HAP-1 (cell line): ENCODE measurements around the gene ASB2.

Experiments used
- DNase-seq, 2 experiments: peaks; one replicate each; pipeline ENCODE4 v3.0.0-alpha.2; 2016 to 2020; ENCODE audit warnings: low spot score in 2 of 2
- H3K27me3 ChIP-seq: fragments of 250-450 bp; sonication (Bioruptor Pico); 2 replicates; pipeline ENCODE4 v1.5.1; 2020; ENCODE audit warnings: low read depth, mild to moderate bottlenecking, moderate library complexity
- H3K36me3 ChIP-seq: fragments of 250-450 bp; sonication (Bioruptor Pico); replicated peaks from 2 replicates; pipeline ENCODE4 v1.5.1; 2020; ENCODE audit warnings: mild to moderate bottlenecking
- H3K4me1 ChIP-seq: fragments of 250-450 bp; sonication (Bioruptor Pico); 2 replicates; pipeline ENCODE4 v1.5.1; 2020; ENCODE audit warnings: mild to moderate bottlenecking
- H3K4me3 ChIP-seq: fragments of 250-450 bp; sonication (Bioruptor Pico); 2 replicates; pipeline ENCODE4 v1.5.1; 2020; ENCODE audit warnings: mild to moderate bottlenecking, moderate library complexity
- H3K9me3 ChIP-seq: fragments of 250-450 bp; sonication (Bioruptor Pico); 2 replicates; pipeline ENCODE4 v1.5.1; 2020; ENCODE audit warnings: mild to moderate bottlenecking, moderate library complexity
- in situ Hi-C: fragments of 300-500 bp; cut with MboI; formaldehyde crosslinking; loops from 3 replicates; pipeline ENCODE4 v1.14.3; 2020; ENCODE audit warnings: low sequenced_read_pairs, inconsistent platforms, mixed read lengths

Gene ASB2

DNA sequence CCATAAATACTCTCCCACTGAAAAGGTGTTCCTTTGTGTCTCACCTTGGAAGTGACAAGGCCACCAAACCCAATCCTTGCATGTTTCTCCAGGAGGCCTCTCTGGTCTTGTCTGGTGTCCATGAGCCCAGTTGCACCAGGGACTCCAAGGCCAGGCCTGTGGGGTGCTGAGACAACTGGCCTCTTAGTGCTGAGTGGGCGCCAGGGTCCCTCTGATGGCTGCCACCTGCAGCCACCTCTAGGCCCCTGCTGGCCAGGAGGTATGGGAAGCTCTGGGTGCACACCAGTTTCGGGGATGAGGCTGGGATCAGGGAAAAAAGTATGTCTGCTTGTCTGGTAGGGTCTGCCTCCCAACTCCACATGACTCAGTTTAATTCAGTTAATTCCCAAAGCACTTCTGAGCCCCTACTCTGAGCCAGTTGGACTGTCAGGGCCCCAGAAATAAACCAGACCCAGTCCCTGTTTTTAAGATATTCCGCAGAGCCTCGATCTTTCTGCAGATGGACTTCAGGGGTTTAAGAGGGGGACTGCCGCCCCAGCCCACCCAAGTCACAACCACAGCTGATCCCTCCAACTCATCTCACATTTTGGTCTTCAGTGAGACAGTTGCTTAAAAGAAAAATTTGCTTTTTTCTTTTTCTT is 64.3 kb downstream of the ASB2 start:
- Histone ChIP-seq H3K4me3 (no peak overlapping the region), H3K36me3 (no peaks in the 10 kb centered on the region), H3K9me3 (no peaks in the 10 kb centered on the region), H3K4me1 (no peaks in the 10 kb centered on the region), H3K27me3 (no peaks in the 10 kb centered on the region)
- DNase-seq = no peak
- in situ Hi-C loops = no loop called here

- Histone ChIP-seq H3K9me3 (no peaks in the 10 kb centered on the region), H3K27me3 (no peaks in the 10 kb centered on the region), H3K4me3 (no peak overlapping the region), H3K4me1 (no peaks in the 10 kb centered on the region), H3K36me3 (no peaks in the 10 kb centered on the region)
- no peak for DNase-seq
- in situ Hi-C loops = loop anchor here (5.0 kb wide), 1 partner anchor 262 kb away; no protein-coding TSS in a partner anchor
Observed at GRCh38 chr14:93909429-93910128, 66.8 kb downstream of the ASB2 start.

- in situ Hi-C loops = loop anchor here (5.0 kb wide), 1 partner anchor 259 kb away; no protein-coding TSS in a partner anchor
- Histone ChIP-seq H3K4me3 (no peak overlapping the region), H3K4me1 (no peaks in the 10 kb centered on the region), H3K27me3 (no peaks in the 10 kb centered on the region), H3K9me3 (no peaks in the 10 kb centered on the region), H3K36me3 (no peaks in the 10 kb centered on the region)
- peak; percentile 70 to 86 for DNase-seq
Observed at GRCh38 chr14:93906341-93907329, 69.7 kb downstream of the ASB2 start.

DNA sequence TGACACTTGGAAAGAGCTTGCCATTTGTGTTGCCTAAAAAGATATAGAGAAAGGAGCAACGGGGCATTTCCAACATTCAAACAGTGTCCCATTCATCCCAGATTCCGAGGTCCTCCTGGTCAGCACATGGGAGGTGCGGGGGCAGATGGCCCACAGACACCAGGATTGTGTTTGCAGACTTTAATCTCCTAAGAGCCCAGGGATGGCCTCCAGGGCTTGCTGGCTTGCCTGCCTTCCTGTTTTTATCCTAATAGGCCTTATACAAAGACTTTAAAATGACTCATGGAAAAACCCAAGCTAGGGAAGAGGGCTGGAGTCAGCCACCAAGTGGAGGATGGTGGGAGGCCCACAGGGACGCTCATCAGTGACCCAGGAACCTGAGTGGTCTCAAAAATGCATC is 70.7 kb downstream of the ASB2 start:
- Histone ChIP-seq H3K4me3 (no peak overlapping the region), H3K4me1 (no peaks in the 10 kb centered on the region), H3K36me3 (no peaks in the 10 kb centered on the region), H3K27me3 (no peaks in the 10 kb centered on the region), H3K9me3 (no peaks in the 10 kb centered on the region)
- DNase-seq = no peak
- in situ Hi-C loops = loop anchor here (5.0 kb wide), 1 partner anchor 258 kb away; no protein-coding TSS in a partner anchor

DNA sequence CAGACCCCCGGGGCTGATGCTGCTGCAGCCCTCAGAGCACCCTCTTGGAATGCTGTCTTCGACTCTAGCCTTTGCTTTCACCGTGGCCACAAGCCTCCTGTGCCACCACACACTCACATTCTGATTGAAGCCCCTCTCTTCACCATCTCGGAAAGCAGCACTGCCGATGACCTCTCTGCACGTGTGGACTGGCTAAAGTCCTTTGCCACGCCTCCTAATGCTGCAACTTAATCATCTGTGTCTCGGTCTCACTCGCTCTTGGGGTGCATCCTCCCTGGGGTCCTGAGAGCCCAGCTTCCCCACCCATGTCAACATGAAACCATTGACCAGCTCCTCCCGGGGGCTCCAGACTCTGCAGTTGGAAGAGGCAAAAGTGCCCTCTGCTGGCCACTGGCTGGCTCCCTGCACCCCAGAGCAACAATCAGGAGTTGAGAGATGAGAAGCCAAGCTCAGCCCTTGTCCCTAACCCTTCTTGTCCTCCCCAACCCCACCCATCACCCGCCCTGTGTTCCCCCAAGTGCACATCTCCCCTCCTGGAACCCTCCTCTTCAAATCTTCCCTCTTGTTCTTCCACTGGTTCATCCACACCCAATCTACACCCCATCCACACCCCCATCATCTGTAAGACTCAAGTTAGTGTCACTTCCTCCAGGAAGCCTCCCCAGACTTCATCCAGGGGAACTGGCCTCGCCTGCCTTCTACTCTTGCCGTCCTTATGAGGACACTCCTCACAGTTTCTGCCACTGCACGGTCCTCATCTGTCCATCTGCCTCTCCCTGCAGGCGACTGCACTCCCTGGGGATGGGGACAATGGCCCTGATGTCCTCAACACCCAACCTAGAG is 72.8 kb downstream of the ASB2 start:
- no peaks in the 10 kb centered on the region for H3K4me1 ChIP-seq
- peak; percentile 18 to 68 for DNase-seq
- H3K36me3 ChIP-seq = no peaks in the 10 kb centered on the region
- in situ Hi-C loops = no loop called here
- no peaks in the 10 kb centered on the region for H3K9me3 ChIP-seq
- no peaks in the 10 kb centered on the region for H3K27me3 ChIP-seq
- H3K4me3 ChIP-seq = no peak overlapping the region

GRCh38 chr14:93902619-93903307 is 73.6 kb downstream of the ASB2 start:
- Histone ChIP-seq H3K36me3 (no peaks in the 10 kb centered on the region), H3K4me1 (no peaks in the 10 kb centered on the region), H3K4me3 (no peak overlapping the region), H3K9me3 (no peaks in the 10 kb centered on the region), H3K27me3 (no peaks in the 10 kb centered on the region)
- DNase-seq = no peak
- in situ Hi-C loops = no loop called here

- no peak for DNase-seq
- no peaks in the 10 kb centered on the region for H3K36me3 ChIP-seq
- H3K4me3 ChIP-seq = no peak overlapping the region
- H3K27me3 ChIP-seq = no peaks in the 10 kb centered on the region
- H3K9me3 ChIP-seq = no peaks in the 10 kb centered on the region
- H3K4me1 ChIP-seq = no peaks in the 10 kb centered on the region
- in situ Hi-C loops = no loop called here
Observed at GRCh38 chr14:93901813-93902212, 74.6 kb downstream of the ASB2 start.

DNA sequence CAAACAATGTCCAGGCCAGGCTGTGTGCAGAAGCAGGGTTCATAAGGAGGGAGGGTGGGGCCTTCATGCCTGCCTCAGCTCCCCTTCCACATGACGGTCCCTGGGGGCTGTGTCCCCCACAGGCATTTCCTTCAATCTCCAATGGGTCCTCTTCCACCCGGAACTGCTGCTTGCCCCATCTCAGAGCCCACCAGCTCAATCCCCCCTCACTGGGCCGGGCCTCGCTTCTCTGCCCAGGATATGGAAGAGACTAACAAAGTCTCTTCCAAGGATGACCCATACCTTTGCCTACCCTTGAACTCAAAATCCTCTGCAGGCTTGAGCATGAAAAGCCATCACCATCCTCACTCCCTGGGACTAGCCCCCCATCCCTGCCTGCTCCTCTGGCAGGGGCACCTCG is 77.6 kb downstream of the ASB2 start:
- in situ Hi-C loops = no loop called here

GRCh38 chr14:93898081-93898611 is 78.2 kb downstream of the ASB2 start:
- in situ Hi-C loops = no loop called here

More for the DNA sequence above, 77.6 kb downstream of the ASB2 start:
- no peak for DNase-seq
- H3K36me3 ChIP-seq = no peaks in the 10 kb centered on the region
- no peak overlapping the region for H3K4me3 ChIP-seq
- H3K27me3 ChIP-seq = no peaks in the 10 kb centered on the region
- H3K4me1 ChIP-seq = peaks cover 4% of the 10 kb centered on the region
- no peaks in the 10 kb centered on the region for H3K9me3 ChIP-seq

DNA sequence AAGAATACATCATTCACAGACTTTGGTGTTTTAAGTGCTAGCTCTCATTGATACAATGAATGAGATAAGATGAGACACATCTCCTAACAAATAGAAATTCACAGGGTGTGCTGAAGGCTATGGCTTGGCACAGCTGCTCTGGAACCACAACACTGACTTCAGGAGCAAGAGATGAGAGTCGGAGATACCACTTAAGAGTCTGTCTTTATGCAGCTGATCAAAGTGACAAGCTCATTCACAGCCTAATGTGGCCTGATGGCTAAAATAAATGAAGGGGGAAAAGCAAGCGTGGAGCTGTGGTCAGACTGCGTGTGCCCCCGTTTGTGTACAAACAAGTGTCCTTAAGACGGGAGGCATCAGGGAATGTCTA is 78.9 kb downstream of the ASB2 start:
- no peak for DNase-seq
- Histone ChIP-seq H3K9me3 (no peaks in the 10 kb centered on the region), H3K27me3 (no peaks in the 10 kb centered on the region), H3K4me1 (peaks cover 6% of the 10 kb centered on the region), H3K4me3 (no peak overlapping the region), H3K36me3 (no peaks in the 10 kb centered on the region)
- in situ Hi-C loops = no loop called here

More at GRCh38 chr14:93898081-93898611, 78.2 kb downstream of the ASB2 start:
- no peak for DNase-seq
- no peaks in the 10 kb centered on the region for H3K27me3 ChIP-seq
- no peaks in the 10 kb centered on the region for H3K9me3 ChIP-seq
- peaks cover 6% of the 10 kb centered on the region for H3K4me1 ChIP-seq
- H3K36me3 ChIP-seq = no peaks in the 10 kb centered on the region
- no peak overlapping the region for H3K4me3 ChIP-seq

- no peaks in the 10 kb centered on the region for H3K9me3 ChIP-seq
- no peak overlapping the region for H3K4me3 ChIP-seq
- H3K4me1 ChIP-seq = peaks cover 6% of the 10 kb centered on the region
- in situ Hi-C loops = no loop called here
- no peaks in the 10 kb centered on the region for H3K36me3 ChIP-seq
- no peaks in the 10 kb centered on the region for H3K27me3 ChIP-seq
- peak in 1 of 2 experiments; percentile 74 for DNase-seq
Observed at GRCh38 chr14:93895023-93895604, 81.3 kb downstream of the ASB2 start.

DNA sequence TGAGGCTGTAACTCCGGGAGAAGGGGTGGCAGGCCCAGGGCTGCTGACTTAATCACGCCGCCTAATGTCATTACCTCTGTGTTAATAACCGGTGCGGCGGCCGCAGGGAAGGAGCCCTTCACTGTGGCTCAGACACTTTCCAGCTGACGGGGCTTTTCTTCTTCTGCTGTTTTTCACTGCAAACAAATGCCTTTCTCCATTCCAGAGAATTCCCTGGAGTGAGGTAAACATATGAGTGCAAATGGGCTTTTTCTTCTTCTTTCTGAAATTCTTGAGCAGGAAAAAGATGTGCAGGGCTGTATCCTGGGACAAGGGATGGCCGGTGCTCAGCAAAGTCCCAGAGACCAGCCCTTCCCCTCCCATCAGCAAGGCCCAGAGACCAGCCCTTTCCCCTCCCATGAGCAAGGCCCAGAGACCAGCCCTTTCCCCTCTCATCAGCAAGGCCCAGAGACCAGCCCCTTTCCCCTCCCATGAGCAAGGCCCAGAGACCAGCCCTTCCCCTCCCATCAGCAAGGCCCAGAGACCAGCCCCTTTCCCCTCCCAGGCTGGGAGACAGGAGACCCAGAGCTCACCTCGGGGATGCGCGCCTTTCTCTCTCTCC is 82.6 kb downstream of the ASB2 start:
- H3K27me3 ChIP-seq = no peaks in the 10 kb centered on the region
- H3K4me3 ChIP-seq = no peak overlapping the region
- in situ Hi-C loops = no loop called here
- peaks cover 6% of the 10 kb centered on the region for H3K4me1 ChIP-seq
- H3K36me3 ChIP-seq = no peaks in the 10 kb centered on the region
- DNase-seq = peak in 1 of 2 experiments; percentile 48
- no peaks in the 10 kb centered on the region for H3K9me3 ChIP-seq
